Measurements from ENCODE around the gene LRP1B. TPM values are rescaled to one million over a fixed set of nuclear protein-coding genes. Genes with fewer than 3 reads are reported as not detected.

LRP1B gene
- total RNA-seq, 1 donor from 2014 or later = 8.8 TPM

DNA sequence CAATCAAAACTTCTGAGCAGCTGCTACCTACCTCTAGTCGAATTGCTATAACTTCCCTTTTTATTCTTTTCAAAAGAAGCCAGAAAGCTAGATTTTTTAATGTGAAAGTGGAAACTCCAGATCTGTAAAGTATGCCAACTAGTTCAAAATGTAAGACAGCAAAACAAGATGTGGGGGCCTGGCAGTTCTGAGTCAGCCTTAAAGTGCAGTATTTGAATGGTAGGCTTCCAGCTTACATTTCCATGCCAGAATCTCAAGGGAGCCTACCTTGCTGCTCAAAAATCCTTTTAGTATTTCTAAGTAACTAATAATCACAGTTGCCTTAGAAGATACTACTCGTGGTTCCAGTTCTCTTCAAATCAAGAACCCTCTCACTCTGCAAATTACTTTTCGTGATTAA is 1288.7 kb downstream of the LRP1B start:
- H3K27ac ChIP-seq = no peak overlapping the region
- intact Hi-C loops (cut with DNase I) = no loop called here
- no peaks in the 10 kb centered on the region for H3K4me1 ChIP-seq
- no peaks in the 10 kb centered on the region for H3K9me3 ChIP-seq
- H3K4me3 ChIP-seq = no peak overlapping the region
- TF ChIP-seq, protein P1, sequence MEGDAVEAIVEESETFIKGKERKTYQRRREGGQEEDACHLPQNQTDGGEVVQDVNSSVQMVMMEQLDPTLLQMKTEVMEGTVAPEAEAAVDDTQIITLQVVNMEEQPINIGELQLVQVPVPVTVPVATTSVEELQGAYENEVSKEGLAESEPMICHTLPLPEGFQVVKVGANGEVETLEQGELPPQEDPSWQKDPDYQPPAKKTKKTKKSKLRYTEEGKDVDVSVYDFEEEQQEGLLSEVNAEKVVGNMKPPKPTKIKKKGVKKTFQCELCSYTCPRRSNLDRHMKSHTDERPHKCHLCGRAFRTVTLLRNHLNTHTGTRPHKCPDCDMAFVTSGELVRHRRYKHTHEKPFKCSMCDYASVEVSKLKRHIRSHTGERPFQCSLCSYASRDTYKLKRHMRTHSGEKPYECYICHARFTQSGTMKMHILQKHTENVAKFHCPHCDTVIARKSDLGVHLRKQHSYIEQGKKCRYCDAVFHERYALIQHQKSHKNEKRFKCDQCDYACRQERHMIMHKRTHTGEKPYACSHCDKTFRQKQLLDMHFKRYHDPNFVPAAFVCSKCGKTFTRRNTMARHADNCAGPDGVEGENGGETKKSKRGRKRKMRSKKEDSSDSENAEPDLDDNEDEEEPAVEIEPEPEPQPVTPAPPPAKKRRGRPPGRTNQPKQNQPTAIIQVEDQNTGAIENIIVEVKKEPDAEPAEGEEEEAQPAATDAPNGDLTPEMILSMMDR (IDR thresholded peaks at IDR 0.05) = no peak
- TF ChIP-seq POLR2AphosphoS5 (IDR thresholded peaks at IDR 0.05; ENCODE audit: insufficient read depth in 1 of 2, low read depth in 1 of 2) (no peak), POLR2A (IDR thresholded peaks at IDR 0.05) (no peak)
- no peaks in the 10 kb centered on the region for H3K36me3 ChIP-seq
- no peaks in the 10 kb centered on the region for H3K27me3 ChIP-seq
- DNase-seq (ENCODE audit: extremely low spot score in 2 of 2) = no peak

DNA sequence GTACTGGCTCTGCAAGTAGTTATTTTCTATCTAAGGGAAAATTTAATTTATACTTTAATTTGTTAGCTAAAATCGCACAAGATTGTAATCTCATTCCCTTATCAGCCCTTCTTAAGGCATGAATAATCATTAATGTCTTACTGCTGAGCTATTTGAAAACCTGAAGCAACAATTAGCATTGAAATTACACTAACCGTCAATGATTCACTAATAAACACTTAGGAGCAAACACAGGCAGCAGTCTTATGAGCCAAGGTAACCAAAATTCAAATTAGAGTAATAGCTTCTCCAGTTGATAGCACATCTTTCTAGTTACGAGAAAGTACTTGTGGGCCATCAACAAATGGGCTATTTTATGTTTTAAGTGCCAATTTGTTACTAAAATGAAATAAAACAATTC is 1289.7 kb downstream of the LRP1B start:
- no peak overlapping the region for H3K27ac ChIP-seq
- no peaks in the 10 kb centered on the region for H3K36me3 ChIP-seq
- intact Hi-C loops (cut with DNase I) = no loop called here
- H3K9me3 ChIP-seq = no peaks in the 10 kb centered on the region
- no peaks in the 10 kb centered on the region for H3K4me1 ChIP-seq
- TF ChIP-seq, protein P1 (IDR thresholded peaks at IDR 0.05) = no peak
- TF ChIP-seq POLR2A (IDR thresholded peaks at IDR 0.05) (no peak), POLR2AphosphoS5 (IDR thresholded peaks at IDR 0.05; ENCODE audit: insufficient read depth in 1 of 2, low read depth in 1 of 2) (no peak)
- H3K27me3 ChIP-seq = no peaks in the 10 kb centered on the region
- DNase-seq (ENCODE audit: extremely low spot score in 2 of 2) = no peak
- H3K4me3 ChIP-seq = no peak overlapping the region

DNA sequence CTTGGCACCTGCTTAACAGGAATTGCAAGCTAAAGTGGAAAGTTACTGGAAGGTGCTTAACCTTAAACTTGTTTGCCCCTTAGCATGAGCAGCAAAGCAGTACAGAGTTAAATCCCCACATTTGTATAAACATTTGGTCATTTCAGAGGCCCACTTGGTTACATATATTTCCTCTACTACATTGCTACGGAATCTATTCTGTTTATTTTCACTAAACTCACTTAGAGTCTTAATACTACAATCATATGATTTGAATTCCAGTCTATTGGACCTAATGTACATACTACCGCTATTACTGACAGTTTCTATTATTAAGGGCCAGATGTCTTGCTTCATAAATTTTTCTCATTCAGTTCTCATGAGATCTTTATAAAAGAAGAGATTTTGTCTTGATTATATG is 1294.0 kb downstream of the LRP1B start:
- Histone ChIP-seq H3K4me1 (no peaks in the 10 kb centered on the region), H3K4me3 (no peak overlapping the region), H3K27ac (no peak overlapping the region), H3K36me3 (no peaks in the 10 kb centered on the region), H3K9me3 (no peaks in the 10 kb centered on the region), H3K27me3 (no peaks in the 10 kb centered on the region)
- DNase-seq (ENCODE audit: extremely low spot score in 2 of 2) = no peak
- TF ChIP-seq POLR2AphosphoS5 (IDR thresholded peaks at IDR 0.05; ENCODE audit: insufficient read depth in 1 of 2, low read depth in 1 of 2) = no peak
- no peak for TF ChIP-seq POLR2A (IDR thresholded peaks at IDR 0.05)
- TF ChIP-seq, protein P1 (IDR thresholded peaks at IDR 0.05) = no peak
- intact Hi-C loops (cut with DNase I) = no loop called here

DNA sequence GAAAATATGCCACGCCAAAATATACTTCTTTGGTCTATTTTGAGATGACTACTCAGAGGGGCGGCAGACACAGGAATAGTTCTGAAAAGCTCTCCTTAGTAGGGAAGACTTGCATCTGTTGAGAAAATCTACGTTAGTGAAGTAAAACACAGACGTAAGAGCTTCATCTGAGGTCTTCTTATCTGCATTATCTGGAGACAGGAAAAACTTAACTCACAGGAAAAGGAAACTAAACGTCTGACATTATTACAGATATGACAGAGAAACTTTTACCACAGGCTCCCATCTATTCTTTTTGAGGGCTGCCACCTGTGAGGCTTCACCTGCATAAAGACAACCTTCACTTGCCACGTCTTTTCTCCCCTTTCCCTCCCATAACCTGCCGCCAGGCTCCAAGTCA is 1295.7 kb downstream of the LRP1B start:
- DNase-seq (ENCODE audit: extremely low spot score in 2 of 2) = no peak
- Histone ChIP-seq H3K36me3 (no peaks in the 10 kb centered on the region), H3K4me1 (no peaks in the 10 kb centered on the region), H3K27me3 (no peaks in the 10 kb centered on the region), H3K27ac (no peak overlapping the region), H3K9me3 (no peaks in the 10 kb centered on the region), H3K4me3 (no peak overlapping the region)
- intact Hi-C loops (cut with DNase I) = no loop called here
- TF ChIP-seq POLR2A (IDR thresholded peaks at IDR 0.05) (no peak), POLR2AphosphoS5 (IDR thresholded peaks at IDR 0.05; ENCODE audit: insufficient read depth in 1 of 2, low read depth in 1 of 2) (no peak)
- TF ChIP-seq, protein P1 (IDR thresholded peaks at IDR 0.05) = no peak

DNA sequence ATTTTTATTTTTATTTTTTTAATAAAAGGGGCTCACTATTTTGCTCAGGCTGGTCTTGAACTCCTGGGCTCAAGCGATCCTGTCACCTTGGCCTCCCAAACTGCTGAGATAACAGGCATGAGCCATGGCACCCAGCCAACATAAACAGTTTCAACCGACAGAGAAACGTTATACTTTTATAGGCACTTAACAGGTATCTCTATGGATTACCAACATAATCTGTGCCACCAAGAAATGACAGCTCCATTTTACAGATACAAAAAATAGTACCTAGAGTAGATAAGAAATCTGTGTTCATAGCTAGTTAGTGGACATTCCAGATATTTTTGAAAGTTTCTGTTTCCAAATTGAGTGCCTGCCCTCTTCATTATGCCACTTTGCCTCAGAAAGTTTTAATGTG is 1316.7 kb downstream of the LRP1B start:
- Histone ChIP-seq H3K36me3 (no peaks in the 10 kb centered on the region), H3K9me3 (no peaks in the 10 kb centered on the region), H3K4me1 (no peaks in the 10 kb centered on the region), H3K4me3 (no peak overlapping the region), H3K27me3 (no peaks in the 10 kb centered on the region), H3K27ac (no peak overlapping the region)
- no peak for TF ChIP-seq POLR2AphosphoS5 (IDR thresholded peaks at IDR 0.05; ENCODE audit: insufficient read depth in 1 of 2, low read depth in 1 of 2)
- TF ChIP-seq, protein P1 (IDR thresholded peaks at IDR 0.05) = no peak
- no peak for TF ChIP-seq POLR2A (IDR thresholded peaks at IDR 0.05)
- DNase-seq (ENCODE audit: extremely low spot score in 2 of 2) = no peak
- intact Hi-C loops (cut with DNase I) = no loop called here

Data from vagina (tissue), 2 donors.